ENCODE measurements around the gene TMEM236.

The TMEM236 gene

DNA sequence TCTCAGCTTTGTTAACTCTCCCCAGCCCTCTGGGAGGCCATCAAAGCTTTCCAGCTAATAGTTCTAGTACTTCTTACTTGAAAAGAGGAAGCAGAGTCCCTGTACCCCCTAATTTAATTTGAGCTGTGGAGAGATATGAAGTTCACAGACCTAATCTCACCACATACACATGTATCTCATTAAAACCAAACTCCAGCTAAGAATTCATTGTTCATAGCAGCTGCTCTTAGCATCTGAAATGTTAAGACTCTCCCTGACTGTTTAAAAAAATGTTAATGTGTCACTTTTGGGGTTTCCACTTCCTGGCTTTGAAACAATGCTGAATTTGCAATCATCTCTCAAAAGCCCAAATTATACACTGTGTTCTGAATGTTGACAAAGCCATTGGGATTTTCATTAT, 41.0 kb downstream of the TMEM236 start:
- DNase-seq: peak in 2 of 3 donors; percentile 67 to 78
- H3K4me3 ChIP-seq (ENCODE audit: control insufficient read depth in 1 of 7, extremely low read depth in 1 of 7, insufficient read depth in 4 of 7, low read depth in 2 of 7, low read length in 6 of 7): no peak overlapping the region
- peaks cover 0 to 22% (median 3%) of the 10 kb centered on the region in 4 experiments for H3K4me1 ChIP-seq (ENCODE audit: control extremely low read depth in 1 of 4, control insufficient read depth in 4 of 4, insufficient read depth in 4 of 4, low read length in 3 of 4)
- no peaks in the 10 kb centered on the region for H3K9me3 ChIP-seq (ENCODE audit: control extremely low read depth in 1 of 5, control insufficient read depth in 4 of 5, insufficient read depth in 2 of 5, low read depth in 1 of 5, low read length in 4 of 5)
- H3K36me3 ChIP-seq (ENCODE audit: control insufficient read depth in 4 of 4, insufficient read depth in 4 of 4, low read length in 3 of 4): no peaks in the 10 kb centered on the region
- POLR2A ChIA-PET: no interaction called here
- CTCF ChIA-PET: interaction anchor here (0.9 to 1.6 kb wide), 5 partner anchors 8 to 87 kb away, joined by 3 to 5 read pairs (median 3); no protein-coding TSS in a partner anchor
- no peaks in the 10 kb centered on the region for H3K27me3 ChIP-seq (replicated peaks in 2 of 5; ENCODE audit: control insufficient read depth in 4 of 5, insufficient read depth in 5 of 5, low read length in 4 of 5)
- H3K27ac ChIP-seq (ENCODE audit: insufficient read depth in 1 of 2, low read depth in 1 of 2, low read length in 2 of 2, poor library complexity in 1 of 2, severe bottlenecking in 2 of 2): no peak overlapping the region

GRCh38 chr10:17793823-17794644, 42.0 kb downstream of the TMEM236 start:
- POLR2A ChIA-PET: no interaction called here
- Histone ChIP-seq H3K27me3 (replicated peaks in 2 of 5; ENCODE audit: control insufficient read depth in 4 of 5, insufficient read depth in 5 of 5, low read length in 4 of 5) (no peaks in the 10 kb centered on the region), H3K9me3 (ENCODE audit: control extremely low read depth in 1 of 5, control insufficient read depth in 4 of 5, insufficient read depth in 2 of 5, low read depth in 1 of 5, low read length in 4 of 5) (no peaks in the 10 kb centered on the region), H3K4me3 (ENCODE audit: control insufficient read depth in 1 of 7, extremely low read depth in 1 of 7, insufficient read depth in 4 of 7, low read depth in 2 of 7, low read length in 6 of 7) (no peak overlapping the region), H3K36me3 (ENCODE audit: control insufficient read depth in 4 of 4, insufficient read depth in 4 of 4, low read length in 3 of 4) (no peaks in the 10 kb centered on the region), H3K4me1 (ENCODE audit: control extremely low read depth in 1 of 4, control insufficient read depth in 4 of 4, insufficient read depth in 4 of 4, low read length in 3 of 4) (peaks cover 0 to 22% (median 3%) of the 10 kb centered on the region in 4 experiments), H3K27ac (ENCODE audit: insufficient read depth in 1 of 2, low read depth in 1 of 2, low read length in 2 of 2, poor library complexity in 1 of 2, severe bottlenecking in 2 of 2) (no peak overlapping the region)
- DNase-seq: no peak
- WGBS (ENCODE audit: insufficient coverage): 100% methylated on average over 5 of the region's 6 CpGs
- CTCF ChIA-PET: interaction anchor here (1.2 to 2.6 kb wide), 2 partner anchors 12 to 88 kb away, joined by 3 to 8 read pairs; no protein-coding TSS in a partner anchor

DNA sequence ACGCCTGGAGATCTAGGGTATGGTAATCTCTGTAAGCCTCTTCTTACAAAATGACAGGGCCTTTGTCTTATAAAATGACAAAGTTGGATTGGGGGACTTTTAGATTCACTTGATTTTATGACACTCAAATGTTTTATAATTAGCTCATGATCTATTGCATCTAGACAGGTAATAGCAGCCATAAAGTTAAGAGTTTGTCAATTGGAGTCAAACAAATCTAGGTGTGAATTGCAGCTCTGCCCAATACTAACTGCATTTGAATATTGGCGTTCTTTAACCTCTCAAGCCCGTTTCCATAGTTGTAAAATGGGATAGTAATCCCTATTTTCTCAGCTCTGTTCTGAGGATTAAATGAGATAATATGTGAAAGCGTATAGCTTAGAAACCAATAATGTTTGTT, 43.1 kb downstream of the TMEM236 start:
- 94% methylated on average over 2 of the region's 4 CpGs for WGBS (ENCODE audit: insufficient coverage)
- no peak for DNase-seq
- peaks cover 0 to 22% (median 3%) of the 10 kb centered on the region in 4 experiments for H3K4me1 ChIP-seq (ENCODE audit: control extremely low read depth in 1 of 4, control insufficient read depth in 4 of 4, insufficient read depth in 4 of 4, low read length in 3 of 4)
- H3K27me3 ChIP-seq (replicated peaks in 2 of 5; ENCODE audit: control insufficient read depth in 4 of 5, insufficient read depth in 5 of 5, low read length in 4 of 5): no peaks in the 10 kb centered on the region
- H3K27ac ChIP-seq (ENCODE audit: insufficient read depth in 1 of 2, low read depth in 1 of 2, low read length in 2 of 2, poor library complexity in 1 of 2, severe bottlenecking in 2 of 2): no peak overlapping the region
- H3K36me3 ChIP-seq (ENCODE audit: control insufficient read depth in 4 of 4, insufficient read depth in 4 of 4, low read length in 3 of 4): no peaks in the 10 kb centered on the region
- H3K9me3 ChIP-seq (ENCODE audit: control extremely low read depth in 1 of 5, control insufficient read depth in 4 of 5, insufficient read depth in 2 of 5, low read depth in 1 of 5, low read length in 4 of 5): no peaks in the 10 kb centered on the region
- POLR2A ChIA-PET: no interaction called here
- CTCF ChIA-PET: interaction anchor here (2.6 kb wide), 1 partner anchor 11 kb away, joined by 8 read pairs; no protein-coding TSS in a partner anchor
- H3K4me3 ChIP-seq (ENCODE audit: control insufficient read depth in 1 of 7, extremely low read depth in 1 of 7, insufficient read depth in 4 of 7, low read depth in 2 of 7, low read length in 6 of 7): no peak overlapping the region

DNA sequence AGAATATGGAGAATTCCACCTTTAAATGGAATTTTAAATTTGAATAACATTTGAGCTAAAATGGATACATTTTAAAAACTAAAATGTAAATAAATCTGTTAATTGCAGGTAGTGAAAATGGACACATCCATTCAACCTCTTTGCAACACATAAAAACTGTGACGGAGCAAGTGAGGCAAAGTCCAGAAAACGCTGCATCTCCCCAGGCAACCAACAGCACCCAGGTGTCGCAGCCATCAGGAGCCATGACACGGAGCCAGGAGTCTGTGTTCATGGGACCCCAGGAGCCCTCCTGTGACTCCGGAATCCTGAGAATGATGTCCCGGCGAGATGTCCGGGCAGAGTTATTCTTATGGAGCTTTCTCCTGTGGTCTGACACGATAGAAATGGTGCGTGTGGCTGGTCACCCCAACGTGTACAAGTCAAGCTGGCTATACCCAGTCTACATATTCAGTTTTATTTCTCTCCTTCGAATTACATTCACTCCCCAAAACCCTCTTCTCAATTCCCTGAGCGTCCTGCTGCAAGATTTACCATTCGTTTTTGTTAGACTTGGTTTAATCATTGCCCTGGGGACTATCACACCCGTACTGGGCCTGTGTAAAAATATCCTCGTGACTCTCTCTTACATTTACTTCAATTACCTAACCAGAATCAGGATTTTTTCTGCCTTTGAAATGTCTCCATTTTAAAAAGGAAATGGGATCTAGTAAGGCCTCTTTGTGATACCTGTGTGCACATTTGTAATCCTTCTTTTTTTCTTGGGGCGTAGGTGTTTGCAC, 44.0 kb downstream of the TMEM236 start:
- H3K27me3 ChIP-seq (replicated peaks in 2 of 5; ENCODE audit: control insufficient read depth in 4 of 5, insufficient read depth in 5 of 5, low read length in 4 of 5): no peaks in the 10 kb centered on the region
- no peak overlapping the region for H3K27ac ChIP-seq (ENCODE audit: insufficient read depth in 1 of 2, low read depth in 1 of 2, low read length in 2 of 2, poor library complexity in 1 of 2, severe bottlenecking in 2 of 2)
- no peaks in the 10 kb centered on the region for H3K9me3 ChIP-seq (ENCODE audit: control extremely low read depth in 1 of 5, control insufficient read depth in 4 of 5, insufficient read depth in 2 of 5, low read depth in 1 of 5, low read length in 4 of 5)
- peaks cover 0 to 22% (median 3%) of the 10 kb centered on the region in 4 experiments for H3K4me1 ChIP-seq (ENCODE audit: control extremely low read depth in 1 of 4, control insufficient read depth in 4 of 4, insufficient read depth in 4 of 4, low read length in 3 of 4)
- ChIA-PET CTCF (interaction anchor here (2.6 kb wide), 1 partner anchor 10 kb away, joined by 8 read pairs; no protein-coding TSS in a partner anchor), POLR2A (no interaction called here)
- H3K36me3 ChIP-seq (ENCODE audit: control insufficient read depth in 4 of 4, insufficient read depth in 4 of 4, low read length in 3 of 4): no peaks in the 10 kb centered on the region
- no peak overlapping the region for H3K4me3 ChIP-seq (ENCODE audit: control insufficient read depth in 1 of 7, extremely low read depth in 1 of 7, insufficient read depth in 4 of 7, low read depth in 2 of 7, low read length in 6 of 7)
- no peak for DNase-seq
- WGBS (ENCODE audit: insufficient coverage): over 99% methylated on average over 13 of the region's 17 CpGs

DNA sequence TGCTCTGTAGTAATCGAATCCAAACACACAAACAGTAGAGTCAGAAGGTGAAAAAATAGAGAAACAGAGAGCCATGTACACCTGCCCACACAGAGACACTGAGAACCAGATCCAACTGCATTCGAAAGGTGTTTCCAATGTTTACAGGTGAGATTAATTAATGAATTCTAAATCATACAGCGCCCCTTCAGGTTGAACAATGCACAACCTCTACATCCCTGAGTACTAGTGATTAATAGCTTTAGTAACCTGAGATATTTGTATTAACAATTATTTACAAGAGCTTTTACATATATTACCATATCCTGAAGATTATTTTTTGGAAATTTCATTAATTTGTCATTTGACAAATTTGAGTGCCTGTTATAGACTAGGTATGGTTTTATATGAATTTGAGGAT, 49.5 kb downstream of the TMEM236 start:
- Histone ChIP-seq H3K27me3 (replicated peaks in 2 of 5; ENCODE audit: control insufficient read depth in 4 of 5, insufficient read depth in 5 of 5, low read length in 4 of 5) (no peaks in the 10 kb centered on the region), H3K4me1 (ENCODE audit: control extremely low read depth in 1 of 4, control insufficient read depth in 4 of 4, insufficient read depth in 4 of 4, low read length in 3 of 4) (peaks cover 0 to 19% (median 11%) of the 10 kb centered on the region in 4 experiments), H3K4me3 (ENCODE audit: control insufficient read depth in 1 of 7, extremely low read depth in 1 of 7, insufficient read depth in 4 of 7, low read depth in 2 of 7, low read length in 6 of 7) (no peak overlapping the region), H3K9me3 (ENCODE audit: control extremely low read depth in 1 of 5, control insufficient read depth in 4 of 5, insufficient read depth in 2 of 5, low read depth in 1 of 5, low read length in 4 of 5) (no peaks in the 10 kb centered on the region), H3K36me3 (ENCODE audit: control insufficient read depth in 4 of 4, insufficient read depth in 4 of 4, low read length in 3 of 4) (no peaks in the 10 kb centered on the region), H3K27ac (ENCODE audit: insufficient read depth in 1 of 2, low read depth in 1 of 2, low read length in 2 of 2, poor library complexity in 1 of 2, severe bottlenecking in 2 of 2) (no peak overlapping the region)
- WGBS (ENCODE audit: insufficient coverage): 80% methylated on average over 1 of the region's 3 CpGs
- no peak for DNase-seq
- ChIA-PET CTCF (interaction anchor here (1.3 kb wide), 2 partner anchors 9 to 46 kb away, joined by 3 to 5 read pairs; no protein-coding TSS in a partner anchor), POLR2A (interaction anchor here (0.6 kb wide), 2 partner anchors 11 to 22 kb away, joined by 3 read pairs; no protein-coding TSS in a partner anchor)

GRCh38 chr10:17802350-17802749, 50.3 kb downstream of the TMEM236 start:
- no peaks in the 10 kb centered on the region for H3K9me3 ChIP-seq (ENCODE audit: control extremely low read depth in 1 of 5, control insufficient read depth in 4 of 5, insufficient read depth in 2 of 5, low read depth in 1 of 5, low read length in 4 of 5)
- POLR2A ChIA-PET: no interaction called here
- H3K4me3 ChIP-seq (ENCODE audit: control insufficient read depth in 1 of 7, extremely low read depth in 1 of 7, insufficient read depth in 4 of 7, low read depth in 2 of 7, low read length in 6 of 7): no peak overlapping the region
- CTCF ChIA-PET: no interaction called here
- no peaks in the 10 kb centered on the region for H3K27me3 ChIP-seq (replicated peaks in 2 of 5; ENCODE audit: control insufficient read depth in 4 of 5, insufficient read depth in 5 of 5, low read length in 4 of 5)
- peaks cover 0 to 19% (median 13%) of the 10 kb centered on the region in 4 experiments for H3K4me1 ChIP-seq (ENCODE audit: control extremely low read depth in 1 of 4, control insufficient read depth in 4 of 4, insufficient read depth in 4 of 4, low read length in 3 of 4)
- no peaks in the 10 kb centered on the region for H3K36me3 ChIP-seq (ENCODE audit: control insufficient read depth in 4 of 4, insufficient read depth in 4 of 4, low read length in 3 of 4)
- no peak for DNase-seq
- no peak overlapping the region for H3K27ac ChIP-seq (ENCODE audit: insufficient read depth in 1 of 2, low read depth in 1 of 2, low read length in 2 of 2, poor library complexity in 1 of 2, severe bottlenecking in 2 of 2)
- 100% methylated on average over 4 of the region's 11 CpGs for WGBS (ENCODE audit: insufficient coverage)
